CD4-positive, alpha-beta T cell (primary cell): ENCODE data around the gene SLC8A3. TPM values are rescaled to one million over a fixed set of nuclear protein-coding genes. Genes with fewer than 3 reads are reported as not detected.

Experiments
- ATAC-seq: fragments of 200-7000 bp; cut with Tn5 transposase; one replicate; pipeline ENCODE4 v1.10.0; 2022; ENCODE audit warnings: mild to moderate bottlenecking; ENCODE audit not compliant: poor library complexity
- CTCF ChIA-PET: fragments of 350-600 bp; sonication (Branson Sonifier 250); formaldehyde crosslinking; loops from one replicate; lab custom pipeline; 2021; ENCODE audit warnings: antibody characterized with exemption, inconsistent platforms; lab: Charles Lee
- POLR2A ChIA-PET: fragments of 350-600 bp; sonication (Branson Sonifier 250); formaldehyde crosslinking; loops from one replicate; lab custom pipeline; 2021; ENCODE audit warnings: antibody characterized with exemption, inconsistent platforms; lab: Charles Lee
- DNase-seq, 14 experiments: peaks; one replicate each; pipeline ENCODE4 v3.0.0-alpha.2; 2013 to 2020; ENCODE audit warnings: mixed read lengths in 2 of 14
- H3K27ac ChIP-seq, 2 donors: one replicate each; pipeline versions ENCODE4 v1.5.1 to v1.7.0; 2013; ENCODE audit warnings: low read length in 2 of 2, low read depth in 1 of 2, mild to moderate bottlenecking in 1 of 2
- H3K27me3 ChIP-seq, 2 experiments: 1 replicate in 1 of 2; 2 replicates in 1 of 2; pipeline versions ENCODE4 v1.6.1 to v1.7.0; 2013; ENCODE audit warnings: low read length in 2 of 2, control low read depth in 1 of 2, mild to moderate bottlenecking in 1 of 2, moderate library complexity in 1 of 2; ENCODE audit not compliant: insufficient read depth in 2 of 2, control insufficient read depth in 1 of 2
- H3K36me3 ChIP-seq: one replicate; pipeline ENCODE4 v1.6.1; 2013; ENCODE audit warnings: low read length, control low read depth; ENCODE audit not compliant: insufficient read depth
- H3K4me1 ChIP-seq: one replicate; pipeline ENCODE4 v1.6.1; 2013; ENCODE audit warnings: low read length, control low read depth; ENCODE audit not compliant: insufficient read depth
- H3K4me3 ChIP-seq: one replicate; pipeline ENCODE4 v1.5.1; 2013; ENCODE audit warnings: mild to moderate bottlenecking, low read length, moderate library complexity
- H3K9me3 ChIP-seq, 2 experiments: 1 replicate in 1 of 2; 2 replicates in 1 of 2; pipeline versions ENCODE4 v1.6.1 to v1.7.0; 2013; ENCODE audit warnings: low read length in 2 of 2, mild to moderate bottlenecking in 2 of 2, control low read depth in 1 of 2, moderate library complexity in 1 of 2; ENCODE audit not compliant: control insufficient read depth in 1 of 2, insufficient read depth in 1 of 2
- H3K27ac Mint-ChIP-seq: one replicate; pipeline ENCODE4 v1.8.0; 2020; ENCODE audit warnings: mixed read lengths
- H3K27me3 Mint-ChIP-seq: one replicate; pipeline ENCODE4 v1.8.0; 2021; ENCODE audit warnings: mixed read lengths
- H3K36me3 Mint-ChIP-seq: one replicate; pipeline ENCODE4 v1.8.0; 2021; ENCODE audit warnings: low read depth, mixed read lengths
- H3K4me1 Mint-ChIP-seq: one replicate; pipeline ENCODE4 v1.8.0; 2021; ENCODE audit warnings: low read depth, mixed read lengths
- H3K4me3 Mint-ChIP-seq: one replicate; pipeline ENCODE4 v1.8.0; 2020; ENCODE audit warnings: mild to moderate bottlenecking, mixed read lengths
- H3K9me3 Mint-ChIP-seq: one replicate; pipeline ENCODE4 v1.8.0; 2020; ENCODE audit warnings: mixed read lengths
- intact Hi-C, 2 experiments: fragments of 100-400 bp; cut with DNase I in 1 of 2; cut with micrococcal nuclease in 1 of 2; formaldehyde crosslinking; loops; one replicate each; pipeline versions ENCODE4 v1.15.1 to v1.9.0; 2023 to 2025; cut with DNase I, micrococcal nuclease
- total RNA-seq, 174 experiments: library from RNA in 2 of 174; stranded (reverse) in 2 of 174; gene quantifications; one replicate each; pipeline ENCODE4 v1.2.3 and lab custom pipeline; 2021 to 2026
- TF ChIP-seq, protein P1 (sequence below): fragments of 200-600 bp; IDR thresholded peaks from one replicate; pipeline ENCODE4 v1.8.0; 2022; ENCODE audit warnings: antibody characterized with exemption, mild to moderate bottlenecking

SLC8A3 gene
- total RNA-seq, 2 experiments from 2014 or later: not detected

DNA sequence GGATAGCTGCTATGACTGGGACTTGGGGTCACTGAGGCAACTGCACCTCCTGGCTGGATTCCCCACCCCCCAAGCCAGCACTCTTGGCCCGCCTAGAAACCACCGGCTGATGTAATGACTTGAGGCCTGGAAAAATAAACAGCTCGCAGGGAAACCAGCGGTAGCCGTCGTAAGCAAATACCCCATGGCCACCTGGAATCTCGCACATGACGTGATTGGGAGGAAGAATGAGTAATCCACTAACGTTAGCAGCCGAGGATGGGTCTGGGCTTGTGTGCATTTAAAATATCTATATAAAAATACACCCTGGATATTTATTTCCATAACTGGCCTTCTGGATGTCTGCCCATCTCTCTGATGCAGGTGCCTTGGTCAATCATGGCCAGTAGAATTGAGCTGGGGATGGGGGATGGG is 189.5 kb downstream of the SLC8A3 start:
- H3K27ac ChIP-seq: no peak overlapping the region
- POLR2A ChIA-PET: no interaction called here

DNA sequence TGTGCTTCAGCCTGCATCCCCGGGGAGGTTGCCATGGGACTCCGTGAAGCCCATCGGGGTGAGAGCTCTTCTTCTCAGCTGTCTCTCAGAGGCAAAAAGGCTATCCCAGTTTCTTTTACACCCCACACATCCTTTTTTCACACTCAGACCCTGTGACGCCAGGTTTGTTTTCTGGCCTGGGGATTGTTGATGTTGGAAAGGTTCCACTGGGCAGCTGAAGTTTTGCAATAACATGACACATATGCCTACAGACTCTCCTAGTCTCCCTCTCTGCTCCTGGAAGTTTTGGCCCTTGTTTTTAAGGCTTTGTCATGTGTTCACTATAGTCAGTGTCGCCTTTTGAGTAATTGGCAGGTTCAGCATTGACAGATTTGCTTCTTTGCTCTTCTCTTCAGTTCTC is 190.9 kb downstream of the SLC8A3 start:
- DNase-seq: no peak
- TF ChIP-seq, protein P1, sequence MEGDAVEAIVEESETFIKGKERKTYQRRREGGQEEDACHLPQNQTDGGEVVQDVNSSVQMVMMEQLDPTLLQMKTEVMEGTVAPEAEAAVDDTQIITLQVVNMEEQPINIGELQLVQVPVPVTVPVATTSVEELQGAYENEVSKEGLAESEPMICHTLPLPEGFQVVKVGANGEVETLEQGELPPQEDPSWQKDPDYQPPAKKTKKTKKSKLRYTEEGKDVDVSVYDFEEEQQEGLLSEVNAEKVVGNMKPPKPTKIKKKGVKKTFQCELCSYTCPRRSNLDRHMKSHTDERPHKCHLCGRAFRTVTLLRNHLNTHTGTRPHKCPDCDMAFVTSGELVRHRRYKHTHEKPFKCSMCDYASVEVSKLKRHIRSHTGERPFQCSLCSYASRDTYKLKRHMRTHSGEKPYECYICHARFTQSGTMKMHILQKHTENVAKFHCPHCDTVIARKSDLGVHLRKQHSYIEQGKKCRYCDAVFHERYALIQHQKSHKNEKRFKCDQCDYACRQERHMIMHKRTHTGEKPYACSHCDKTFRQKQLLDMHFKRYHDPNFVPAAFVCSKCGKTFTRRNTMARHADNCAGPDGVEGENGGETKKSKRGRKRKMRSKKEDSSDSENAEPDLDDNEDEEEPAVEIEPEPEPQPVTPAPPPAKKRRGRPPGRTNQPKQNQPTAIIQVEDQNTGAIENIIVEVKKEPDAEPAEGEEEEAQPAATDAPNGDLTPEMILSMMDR: no peak
- Mint-ChIP-seq H3K9me3 (no peaks in the 10 kb centered on the region), H3K27ac (no peak overlapping the region), H3K36me3 (no peaks in the 10 kb centered on the region), H3K27me3 (peaks cover 13% of the 10 kb centered on the region), H3K4me1 (no peaks in the 10 kb centered on the region), H3K4me3 (no peak overlapping the region)
- no peaks in the 10 kb centered on the region for H3K4me1 ChIP-seq
- ATAC-seq: no peak
- no peaks in the 10 kb centered on the region for H3K9me3 ChIP-seq
- CTCF ChIA-PET: no interaction called here
- POLR2A ChIA-PET: no interaction called here
- intact Hi-C loops: no loop called here
- no peak overlapping the region for H3K4me3 ChIP-seq
- no peak overlapping the region for H3K27ac ChIP-seq
- no peaks in the 10 kb centered on the region for H3K36me3 ChIP-seq
- peaks cover 0 to 2% of the 10 kb centered on the region in 2 experiments for H3K27me3 ChIP-seq

More for the DNA sequence above, 189.5 kb downstream of the SLC8A3 start:
- no peaks in the 10 kb centered on the region for H3K9me3 Mint-ChIP-seq
- H3K4me3 Mint-ChIP-seq: no peak overlapping the region
- H3K27me3 ChIP-seq: no peaks in the 10 kb centered on the region
- DNase-seq (no peak), ATAC-seq (no peak)
- CTCF ChIA-PET: no interaction called here
- no peak overlapping the region for H3K27ac Mint-ChIP-seq
- no peaks in the 10 kb centered on the region for H3K4me1 ChIP-seq
- TF ChIP-seq, protein P1: no peak
- no peaks in the 10 kb centered on the region for H3K4me1 Mint-ChIP-seq
- H3K27me3 Mint-ChIP-seq: peaks cover 12% of the 10 kb centered on the region
- no peaks in the 10 kb centered on the region for H3K36me3 Mint-ChIP-seq
- H3K9me3 ChIP-seq: no peaks in the 10 kb centered on the region
- no peaks in the 10 kb centered on the region for H3K36me3 ChIP-seq
- intact Hi-C loops: no loop called here
- H3K4me3 ChIP-seq: no peak overlapping the region

DNA sequence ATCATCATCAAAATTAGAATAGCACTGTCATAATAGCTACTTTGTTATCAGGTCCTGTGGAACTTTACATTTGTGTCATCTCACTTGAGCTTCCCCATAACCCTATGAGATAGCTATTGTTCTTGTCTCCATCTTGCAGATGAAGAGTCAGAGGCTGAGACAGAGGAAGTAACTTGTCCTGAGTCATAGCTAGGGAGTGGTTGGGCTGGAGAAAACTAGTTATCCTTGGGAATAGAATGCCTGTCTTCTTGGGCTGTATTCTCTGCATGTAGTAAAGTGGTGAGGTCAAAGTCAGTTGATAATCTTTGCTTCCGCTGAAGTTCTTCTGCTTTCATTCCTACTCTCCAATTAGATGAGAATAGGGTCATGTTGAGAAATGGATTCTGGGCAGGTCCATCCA is 192.5 kb downstream of the SLC8A3 start:
- Mint-ChIP-seq H3K9me3 (no peaks in the 10 kb centered on the region), H3K4me1 (no peaks in the 10 kb centered on the region), H3K4me3 (no peak overlapping the region), H3K27me3 (peaks cover 16% of the 10 kb centered on the region), H3K36me3 (no peaks in the 10 kb centered on the region), H3K27ac (no peak overlapping the region)
- DNase-seq (no peak), ATAC-seq (no peak)
- POLR2A ChIA-PET: no interaction called here
- Histone ChIP-seq H3K9me3 (no peaks in the 10 kb centered on the region), H3K27ac (no peak overlapping the region), H3K4me3 (no peak overlapping the region), H3K36me3 (no peaks in the 10 kb centered on the region), H3K4me1 (no peaks in the 10 kb centered on the region), H3K27me3 (peaks cover 0 to 6% of the 10 kb centered on the region in 2 experiments)
- TF ChIP-seq, protein P1: no peak
- CTCF ChIA-PET: no interaction called here
- intact Hi-C loops: no loop called here

Other genes starting within 250 kb of the SLC8A3 start
- gene COX16, start 170.7 kb upstream of the SLC8A3 start, total RNA-seq: 10 to 100 TPM; 11.7 to 13.3 TPM
- 1 to 10 TPM; 8.8 to 8.9 TPM for gene SYNJ2BP, start 228.1 kb upstream of the SLC8A3 start, total RNA-seq